SK-N-SH (cell line): ENCODE data around the gene DGCR8. TPM values are rescaled to one million over a fixed set of nuclear protein-coding genes. Genes with fewer than 3 reads are reported as not detected.

Experiments
- CTCF ChIA-PET: fragments of 300-600, 350-600 bp; formaldehyde crosslinking; extraction: SDS; loops from one replicate; lab custom pipeline; 2021; lab: Yijun Ruan, JAX
- POLR2A ChIA-PET: fragments of 350-600 bp; sonication (Branson Sonifier 250); formaldehyde crosslinking; extraction: SDS; loops from one replicate; lab custom pipeline; 2020; ENCODE audit warnings: antibody characterized with exemption, inconsistent platforms; lab: Yijun Ruan, JAX
- DNase-seq: peaks from one replicate; pipeline ENCODE4 v3.0.0; 2012
- H2AFZ ChIP-seq: fragments of 200-600 bp; sonication (generic); 2 replicates; pipeline ENCODE4 v1.8.1; 2016; ENCODE audit warnings: antibody characterized with exemption, mild to moderate bottlenecking, low read depth
- H3F3A ChIP-seq: fragments of 200-600 bp; sonication (generic); replicated peaks from 2 replicates; pipeline ENCODE3; 2016; ENCODE audit warnings: antibody characterized with exemption, mild to moderate bottlenecking; ENCODE audit not compliant: insufficient read depth
- H3K27ac ChIP-seq, 2 experiments: fragments of 200-500 bp in 1 of 2; fragments of 200-600 bp in 1 of 2; sonication (Bioruptor generic) in 1 of 2; sonication (generic), shearing (Covaris generic) in 1 of 2; 2 replicates each; pipeline versions ENCODE4 v1.5.1 to v1.6.1; 2014 to 2016; ENCODE audit warnings: low read depth in 2 of 2, inconsistent platforms in 1 of 2, low read length in 1 of 2, mild to moderate bottlenecking in 1 of 2, mixed read lengths in 1 of 2
- H3K27me3 ChIP-seq: fragments of 200-600 bp; sonication (generic), shearing (Covaris generic); 2 replicates; pipeline ENCODE4 v1.6.1; 2016; ENCODE audit warnings: mixed run types; ENCODE audit not compliant: insufficient read depth
- H3K36me3 ChIP-seq, 2 experiments: fragments of 200-500 bp in 1 of 2; fragments of 200-600 bp in 1 of 2; sonication (Bioruptor generic) in 1 of 2; sonication (generic) in 1 of 2; replicated peaks in 1 of 2; 2 replicates each; pipeline versions ENCODE3 to v1.5.1; 2014 to 2016; ENCODE audit warnings: low read length in 1 of 2, mild to moderate bottlenecking in 1 of 2; ENCODE audit not compliant: insufficient read depth in 2 of 2, control insufficient read depth in 1 of 2
- H3K4me1 ChIP-seq, 2 experiments: fragments of 200-500 bp in 1 of 2; fragments of 200-600 bp in 1 of 2; sonication (Bioruptor generic) in 1 of 2; sonication (generic), shearing (Covaris generic) in 1 of 2; 2 replicates each; pipeline versions ENCODE4 v1.5.1 to v1.6.1; 2014 to 2016; ENCODE audit warnings: low read depth in 1 of 2, low read length in 1 of 2, mixed run types in 1 of 2; ENCODE audit not compliant: insufficient read depth in 2 of 2, control insufficient read depth in 1 of 2
- H3K4me2 ChIP-seq: fragments of 200-600 bp; sonication (generic), shearing (Covaris generic); 2 replicates; pipeline ENCODE4 v1.6.1; 2017; ENCODE audit warnings: mixed run types
- H3K4me3 ChIP-seq, 2 experiments: fragments of 200-500 bp in 1 of 2; fragments of 200-600 bp in 1 of 2; sonication (Bioruptor generic) in 1 of 2; sonication (generic), shearing (Covaris generic) in 1 of 2; 2 replicates each; pipeline versions ENCODE4 v1.5.1 to v1.8.1; 2014 to 2016; ENCODE audit warnings: low read depth in 2 of 2, inconsistent platforms in 1 of 2, low read length in 1 of 2, mild to moderate bottlenecking in 1 of 2, mixed read lengths in 1 of 2, moderate library complexity in 1 of 2
- H3K79me2 ChIP-seq: fragments of 200-600 bp; sonication (generic); 2 replicates; pipeline ENCODE4 v1.8.1; 2017; ENCODE audit warnings: mild to moderate bottlenecking; ENCODE audit not compliant: insufficient read depth
- H3K9ac ChIP-seq: fragments of 200-600 bp; sonication (generic); 2 replicates; pipeline ENCODE4 v1.6.1; 2017; ENCODE audit warnings: mixed run types
- H3K9me2 ChIP-seq: fragments of 200-600 bp; sonication (generic); 2 replicates; pipeline ENCODE4 v1.6.1; 2017; ENCODE audit warnings: mixed run types
- H3K9me3 ChIP-seq: fragments of 200-600 bp; sonication (generic); 2 replicates; pipeline ENCODE4 v1.6.1; 2017; ENCODE audit warnings: mixed run types, mild to moderate bottlenecking, moderate library complexity
- H4K20me1 ChIP-seq: fragments of 200-600 bp; sonication (generic); 2 replicates; pipeline ENCODE4 v1.6.1; 2017; ENCODE audit warnings: mild to moderate bottlenecking, mixed run types; ENCODE audit not compliant: insufficient read depth
- CTCF ChIP-seq: fragments of 200-600 bp; sonication (generic); IDR thresholded peaks from 2 replicates; pipeline ENCODE4 v1.6.1; 2017; ENCODE audit warnings: antibody characterized with exemption, mild to moderate bottlenecking, moderate library complexity
- EZH2phosphoT487 ChIP-seq: fragments of 200-600 bp; sonication (generic); IDR thresholded peaks from 2 replicates; pipeline ENCODE4 v1.6.1; 2017; ENCODE audit warnings: low read depth, mixed run types, mild to moderate bottlenecking, antibody characterized with exemption, moderate library complexity, borderline replicate concordance
- FOXJ3 ChIP-seq: sonication (generic); formaldehyde crosslinking; IDR thresholded peaks from 2 replicates; pipeline ENCODE4 v1.5.1; 2020; ENCODE audit warnings: mild to moderate bottlenecking, missing genetic modification reagents
- FOXM1 ChIP-seq: IDR thresholded peaks from 2 replicates; pipeline ENCODE4 v1.4.0; 2012; ENCODE audit warnings: low read depth, mild to moderate bottlenecking
- GATA2 ChIP-seq: sonication (generic); formaldehyde crosslinking; IDR thresholded peaks from 2 replicates; pipeline ENCODE4 v1.5.0; 2020; ENCODE audit warnings: mild to moderate bottlenecking, missing genetic modification reagents
- IRF3 ChIP-seq: fragments of 150-350 bp; IDR thresholded peaks from 2 replicates; pipeline ENCODE4 v1.6.1; 2016; ENCODE audit warnings: mild to moderate bottlenecking, low read depth, low read length
- MAX ChIP-seq: IDR thresholded peaks from 2 replicates; pipeline ENCODE4 v1.4.0; 2012; ENCODE audit warnings: low read depth
- NFIC ChIP-seq: IDR thresholded peaks from 2 replicates; pipeline ENCODE4 v1.4.0; 2012; ENCODE audit warnings: borderline replicate concordance
- PBX3 ChIP-seq: IDR thresholded peaks from 2 replicates; pipeline ENCODE4; 2012
- RCOR1 ChIP-seq: fragments of 150-350 bp; IDR thresholded peaks from 2 replicates; pipeline ENCODE4 v1.6.1; 2017; ENCODE audit warnings: antibody characterized with exemption, low read length
- REST ChIP-seq: IDR thresholded peaks from 2 replicates; pipeline ENCODE4 v1.6.1; 2012; ENCODE audit warnings: mild to moderate bottlenecking, low read depth, low read length, moderate library complexity
- RXRA ChIP-seq: IDR thresholded peaks from 2 replicates; pipeline ENCODE4 v1.4.0; 2012; ENCODE audit warnings: low read depth, mild to moderate bottlenecking, borderline replicate concordance
- SIN3A ChIP-seq: IDR thresholded peaks from 2 replicates; pipeline ENCODE4 v1.6.1; 2012; ENCODE audit warnings: low read depth, mild to moderate bottlenecking, low read length, moderate library complexity, borderline replicate concordance
- SMC3 ChIP-seq: IDR thresholded peaks from 2 replicates; pipeline ENCODE4 v1.6.1; 2012; ENCODE audit warnings: low read depth, low read length, improper control_type of control experiment
- TEAD4 ChIP-seq: IDR thresholded peaks from 2 replicates; pipeline ENCODE4 v1.4.0; 2012; ENCODE audit warnings: mild to moderate bottlenecking, borderline replicate concordance; ENCODE audit not compliant: insufficient read depth
- USF1 ChIP-seq: IDR thresholded peaks from 2 replicates; pipeline ENCODE4 v1.4.0; 2012; ENCODE audit warnings: low read depth, borderline replicate concordance
- USF2 ChIP-seq: fragments of 150-350 bp; IDR thresholded peaks from 2 replicates; pipeline ENCODE4 v1.6.1; 2017; ENCODE audit warnings: antibody characterized with exemption, low read length, low read depth, borderline replicate concordance
- YY1 ChIP-seq: IDR thresholded peaks from 2 replicates; pipeline ENCODE4 v1.4.0; 2012; ENCODE audit warnings: low read depth, mild to moderate bottlenecking
- ZBTB33 ChIP-seq: IDR thresholded peaks from 2 replicates; pipeline ENCODE4 v1.4.0; 2012; ENCODE audit warnings: low read depth, borderline replicate concordance
- WGBS: methylation state at CpG from one replicate; pipeline ENCODE4 v1.1.6; 2017; ENCODE audit warnings: low lambda C conversion rate; 5-methylcytosine and 5-hydroxymethylcytosine counted together
- polyA plus RNA-seq, 3 experiments: library from polyadenylated mRNA; depleted of rRNA; stranded (reverse); fragments of >200 nt; gene quantifications; 2 replicates each; pipeline ENCODE4 v1.2.3, GENCODE V29; 2012

DGCR8 gene
- polyA plus RNA-seq, 1 of the 3 experiments (the other 2 are of a cell fraction): 26.5 TPM

GRCh38 chr22:20054485-20054884 lies 25.6 kb upstream of the DGCR8 start:
- Histone ChIP-seq H3K4me2 (no peak overlapping the region), H3K79me2 (no peaks in the 10 kb centered on the region), H3K4me1 (no peaks in the 10 kb centered on the region), H3K9ac (no peak overlapping the region), H3K9me2 (no peaks in the 10 kb centered on the region), H3K4me3 (no peak overlapping the region), H2AFZ (no peak overlapping the region), H3K27ac (no peak overlapping the region), H3K9me3 (no peaks in the 10 kb centered on the region), H4K20me1 (no peaks in the 10 kb centered on the region), H3K36me3 (peaks cover 2 to 4% of the 10 kb centered on the region in 2 experiments), H3F3A (peaks cover 2% of the 10 kb centered on the region), H3K27me3 (no peaks in the 10 kb centered on the region)
- DNase-seq: no peak
- WGBS: 100% methylated on average over 4 of the region's 6 CpGs
- ChIA-PET POLR2A (no interaction called here), CTCF (interaction anchor here (1.2 kb wide), 1 partner anchor 24 kb away, joined by 4 read pairs; no protein-coding TSS in a partner anchor)
- TF ChIP-seq ZBTB33 (no peak), REST (no peak), CTCF (no peak), EZH2phosphoT487 (no peak), SMC3 (no peak), IRF3 (no peak), RXRA (no peak), TEAD4 (no peak), NFIC (no peak), USF1 (no peak), PBX3 (no peak), FOXJ3 (CRISPR knock-in tag) (no peak), RCOR1 (no peak), USF2 (no peak), SIN3A (no peak), GATA2 (CRISPR knock-in tag) (no peak), MAX (no peak), YY1 (no peak), FOXM1 (no peak)
